Kidney epithelial cell (primary cell): Measurements from ENCODE around the gene FREM3. TPM values are rescaled to one million over a fixed set of nuclear protein-coding genes. Genes with fewer than 3 reads are reported as not detected.

Source experiments
- DNase-seq: peaks from one replicate; pipeline ENCODE4 v3.0.0-alpha.2; 2010; ENCODE audit warnings: low read depth
- H3K27me3 ChIP-seq: 2 replicates; pipeline ENCODE4 v1.6.0; 2011; ENCODE audit warnings: low read length; ENCODE audit not compliant: control insufficient read depth, insufficient read depth
- H3K36me3 ChIP-seq: 2 replicates; pipeline ENCODE4 v1.5.1; 2011; ENCODE audit warnings: low read length; ENCODE audit not compliant: control insufficient read depth, insufficient read depth
- H3K4me3 ChIP-seq: 2 replicates; pipeline ENCODE4 v1.5.1; 2011; ENCODE audit warnings: low read depth, mild to moderate bottlenecking, control low read depth, low read length
- CTCF ChIP-seq: IDR thresholded peaks from 2 replicates; pipeline ENCODE4 v1.5.1; 2011; ENCODE audit warnings: mild to moderate bottlenecking, moderate library complexity, low read length, control low read depth, inconsistent platforms; ENCODE audit not compliant: insufficient read depth, poor library complexity, severe bottlenecking
- total RNA-seq: library from RNA; depleted of rRNA; stranded (reverse); fragments of >200 nt; gene quantifications from 2 replicates; pipeline ENCODE4 v1.2.3, GENCODE V29; 2015

Gene FREM3
- total RNA-seq, 1 donor from 2014 or later, result not detected

GRCh38 chr4:143587703-143588102 lies 112.8 kb downstream of the FREM3 start:
- no peak overlapping the region for H3K4me3 ChIP-seq
- no peak for TF ChIP-seq CTCF
- no peaks in the 10 kb centered on the region for H3K27me3 ChIP-seq
- no peaks in the 10 kb centered on the region for H3K36me3 ChIP-seq
- DNase-seq, result no peak

GRCh38 chr4:143586080-143586479 lies 114.4 kb downstream of the FREM3 start:
- no peak for TF ChIP-seq CTCF
- Histone ChIP-seq H3K36me3 (no peaks in the 10 kb centered on the region), H3K27me3 (no peaks in the 10 kb centered on the region), H3K4me3 (no peak overlapping the region)
- DNase-seq, result no peak

- DNase-seq, result no peak
- no peaks in the 10 kb centered on the region for H3K36me3 ChIP-seq
- H3K4me3 ChIP-seq, result no peak overlapping the region
- no peak for TF ChIP-seq CTCF
- H3K27me3 ChIP-seq, result no peaks in the 10 kb centered on the region
Measured at GRCh38 chr4:143585548-143585947, 114.9 kb downstream of the FREM3 start.

GRCh38 chr4:143581331-143581946 lies 119.0 kb downstream of the FREM3 start:
- no peak for DNase-seq
- H3K36me3 ChIP-seq, result no peaks in the 10 kb centered on the region
- no peak for TF ChIP-seq CTCF
- no peaks in the 10 kb centered on the region for H3K27me3 ChIP-seq
- no peak overlapping the region for H3K4me3 ChIP-seq

- no peak for TF ChIP-seq CTCF
- Histone ChIP-seq H3K4me3 (no peak overlapping the region), H3K36me3 (no peaks in the 10 kb centered on the region), H3K27me3 (no peaks in the 10 kb centered on the region)
- DNase-seq, result no peak
Measured at GRCh38 chr4:143575331-143575730, 125.1 kb downstream of the FREM3 start.

GRCh38 chr4:143564472-143564871 lies 136.0 kb downstream of the FREM3 start:
- no peak for TF ChIP-seq CTCF
- Histone ChIP-seq H3K36me3 (no peaks in the 10 kb centered on the region), H3K27me3 (no peaks in the 10 kb centered on the region), H3K4me3 (no peak overlapping the region)
- DNase-seq, result no peak
